ENCODE data around the gene TMEM179B.

The TMEM179B gene

GRCh38 chr11:62774407-62774806, 12.8 kb upstream of the TMEM179B start:
- no peak for TF ChIP-seq ZNF274 (IDR thresholded peaks at IDR 0.05; ENCODE audit: low read depth, low read length)
- no peak overlapping the region for H3K4me3 ChIP-seq (ENCODE audit: low read length)

- H3K4me3 ChIP-seq (ENCODE audit: low read length): no peak overlapping the region
- TF ChIP-seq ZNF274 (IDR thresholded peaks at IDR 0.05; ENCODE audit: low read depth, low read length): no peak
Observed at GRCh38 chr11:62775646-62776045, 11.6 kb upstream of the TMEM179B start.

GRCh38 chr11:62777389-62777788, 9.8 kb upstream of the TMEM179B start:
- no peak overlapping the region for H3K4me3 ChIP-seq (ENCODE audit: low read length)
- TF ChIP-seq ZNF274 (IDR thresholded peaks at IDR 0.05; ENCODE audit: low read depth, low read length): no peak

DNA sequence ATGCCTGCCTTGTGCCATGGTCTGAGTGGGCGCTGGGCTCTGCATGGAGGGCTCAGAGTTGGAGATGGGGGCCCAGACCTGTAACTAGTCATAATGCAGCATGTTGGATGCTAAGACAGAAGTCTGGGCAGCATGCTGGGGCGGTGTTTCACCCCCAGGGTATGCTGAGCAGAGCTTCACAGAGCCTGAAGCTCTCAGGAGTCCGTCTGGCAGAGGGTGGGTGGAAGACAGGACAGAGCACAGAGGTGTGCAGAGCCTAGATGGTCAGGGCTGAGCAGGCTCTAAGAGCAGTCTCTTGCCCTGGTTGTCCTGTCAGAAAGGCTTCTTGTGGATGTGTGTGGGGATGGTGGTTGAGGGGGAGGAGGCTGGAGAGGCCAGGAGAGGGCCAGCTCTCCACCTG, 8.8 kb upstream of the TMEM179B start:
- no peak for TF ChIP-seq ZNF274 (IDR thresholded peaks at IDR 0.05; ENCODE audit: low read depth, low read length)

GRCh38 chr11:62782753-62783152, 4.4 kb upstream of the TMEM179B start:
- no peak for TF ChIP-seq ZNF274 (IDR thresholded peaks at IDR 0.05; ENCODE audit: low read depth, low read length)

More for the DNA sequence above, 8.8 kb upstream of the TMEM179B start:
- no peak overlapping the region for H3K4me3 ChIP-seq (ENCODE audit: low read length)

GRCh38 chr11:62786318-62787004, 741 bp upstream of the TMEM179B start:
- no peak for TF ChIP-seq ZNF274 (IDR thresholded peaks at IDR 0.05; ENCODE audit: low read depth, low read length)

More at GRCh38 chr11:62782753-62783152, 4.4 kb upstream of the TMEM179B start:
- H3K4me3 ChIP-seq (ENCODE audit: low read length): no peak overlapping the region

DNA sequence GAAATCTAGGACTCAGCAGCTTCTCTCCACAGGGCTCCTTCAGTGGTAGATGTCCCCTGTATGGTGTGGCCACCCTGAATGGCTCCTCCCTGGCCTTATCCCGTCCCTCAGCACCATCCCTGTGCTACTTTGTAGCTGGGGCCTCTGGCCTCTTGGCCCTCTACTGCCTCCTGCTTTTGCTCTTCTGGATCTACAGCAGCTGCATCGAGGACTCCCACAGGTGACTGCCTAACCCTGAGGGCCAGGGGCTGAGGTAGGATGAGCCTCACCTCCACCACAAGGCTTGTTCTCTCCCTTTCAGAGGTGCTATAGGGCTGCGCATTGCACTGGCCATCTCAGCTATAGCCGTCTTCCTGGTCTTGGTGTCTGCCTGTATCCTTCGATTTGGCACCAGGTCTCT, 1.8 kb downstream of the TMEM179B start:
- no peak for TF ChIP-seq ZNF274 (IDR thresholded peaks at IDR 0.05; ENCODE audit: low read depth, low read length)
- H3K4me3 ChIP-seq (ENCODE audit: low read length): no peak overlapping the region

More at GRCh38 chr11:62786318-62787004, 741 bp upstream of the TMEM179B start:
- H3K4me3 ChIP-seq (ENCODE audit: low read length): peak overlapping the region; percentile 69

GRCh38 chr11:62789576-62789975, 2.4 kb downstream of the TMEM179B start:
- no peak for TF ChIP-seq ZNF274 (IDR thresholded peaks at IDR 0.05; ENCODE audit: low read depth, low read length)
- no peak overlapping the region for H3K4me3 ChIP-seq (ENCODE audit: low read length)

DNA sequence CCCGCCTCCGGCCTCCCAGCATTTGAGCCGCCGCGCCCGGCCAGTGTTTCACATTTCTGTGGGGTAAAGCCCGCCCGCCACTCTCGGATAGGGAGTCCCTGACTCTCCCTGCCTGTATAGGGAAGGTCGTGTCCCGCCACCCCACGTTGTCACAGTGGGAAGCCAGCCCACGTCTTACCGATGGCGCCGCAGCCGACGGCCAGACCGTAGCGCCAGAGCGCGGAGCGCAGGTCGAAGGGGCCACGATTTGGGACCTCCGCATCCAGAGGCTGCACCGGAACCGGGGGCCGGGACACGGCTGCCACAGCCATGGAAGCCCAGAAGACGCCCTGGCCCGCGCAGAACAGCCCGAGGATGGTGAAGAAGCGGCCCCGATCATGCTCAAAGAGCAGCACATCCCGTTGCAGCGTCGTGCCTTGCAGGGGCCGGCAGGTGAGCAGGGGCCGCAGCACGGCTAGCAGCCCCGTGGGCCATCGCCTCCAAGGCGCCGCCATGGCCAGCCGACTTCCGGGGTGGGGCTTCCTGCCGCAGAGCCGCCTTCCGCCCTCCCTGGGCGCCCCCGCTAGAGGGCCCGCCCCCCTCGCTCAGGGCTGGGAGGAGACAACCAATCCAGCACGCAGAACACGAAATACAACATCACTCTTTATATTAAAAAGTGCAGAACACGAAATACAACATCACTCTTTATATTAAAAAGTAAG, 4.4 kb downstream of the TMEM179B start, which contains the start of gene TMEM223:
TSS of gene TMEM223 (minus strand) at position 506 of the 701 bp plus-strand sequence. CDS start at position 494, 12 bp downstream.
- TF ChIP-seq ZNF274 (IDR thresholded peaks at IDR 0.05; ENCODE audit: low read depth, low read length): no peak
- peak within 1 kb of the TSS; percentile 91 for H3K4me3 ChIP-seq (ENCODE audit: low read length)

DNA sequence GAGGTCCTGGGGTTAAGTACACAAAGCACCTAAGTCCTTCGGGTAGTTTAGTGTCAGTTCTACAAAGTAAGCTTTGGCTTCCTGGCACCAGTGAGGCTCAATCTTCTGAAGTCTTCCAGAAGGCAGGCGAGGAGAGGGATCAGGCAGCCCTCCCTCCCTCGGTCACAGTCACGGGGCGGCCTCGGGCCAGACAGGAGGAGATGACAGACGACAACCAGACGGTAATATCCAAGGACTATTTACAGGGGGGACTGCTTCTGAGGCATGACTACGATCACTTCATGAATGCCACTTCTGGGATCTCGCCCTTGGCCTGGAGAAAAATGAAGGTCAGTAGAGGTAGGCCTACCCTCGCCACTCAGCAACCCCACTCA, 5.0 kb downstream of the TMEM179B start:
- no peak for TF ChIP-seq ZNF274 (IDR thresholded peaks at IDR 0.05; ENCODE audit: low read depth, low read length)
- no peak overlapping the region for H3K4me3 ChIP-seq (ENCODE audit: low read length)

DNA sequence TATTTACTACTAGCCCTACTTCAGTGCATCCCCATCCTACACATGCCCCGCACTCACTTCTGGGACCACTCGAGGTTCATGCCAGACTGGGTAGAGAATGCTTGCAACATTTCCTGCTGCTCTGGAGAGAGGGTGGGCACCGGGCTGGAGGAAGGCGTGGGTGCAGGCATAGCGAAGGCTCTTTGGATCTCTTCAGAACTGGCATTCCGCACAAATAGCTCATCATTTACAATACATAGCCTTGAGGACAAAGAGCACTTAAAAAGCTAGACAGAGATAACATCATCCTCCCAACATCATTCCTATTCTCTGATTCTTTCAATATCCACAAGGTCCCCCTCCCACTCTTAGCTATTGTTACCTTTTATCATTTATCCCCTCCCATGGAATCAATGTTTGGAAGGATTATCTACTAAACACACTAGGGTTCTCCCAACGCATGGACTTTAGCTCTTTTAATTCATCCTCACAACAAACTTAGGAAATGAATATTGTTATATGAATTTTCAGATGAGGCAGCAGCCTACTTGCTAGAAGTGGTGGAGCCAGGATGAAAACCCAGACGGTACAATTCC, 7.1 kb downstream of the TMEM179B start:
- TF ChIP-seq ZNF274 (IDR thresholded peaks at IDR 0.05; ENCODE audit: low read depth, low read length): no peak
- no peak overlapping the region for H3K4me3 ChIP-seq (ENCODE audit: low read length)

DNA sequence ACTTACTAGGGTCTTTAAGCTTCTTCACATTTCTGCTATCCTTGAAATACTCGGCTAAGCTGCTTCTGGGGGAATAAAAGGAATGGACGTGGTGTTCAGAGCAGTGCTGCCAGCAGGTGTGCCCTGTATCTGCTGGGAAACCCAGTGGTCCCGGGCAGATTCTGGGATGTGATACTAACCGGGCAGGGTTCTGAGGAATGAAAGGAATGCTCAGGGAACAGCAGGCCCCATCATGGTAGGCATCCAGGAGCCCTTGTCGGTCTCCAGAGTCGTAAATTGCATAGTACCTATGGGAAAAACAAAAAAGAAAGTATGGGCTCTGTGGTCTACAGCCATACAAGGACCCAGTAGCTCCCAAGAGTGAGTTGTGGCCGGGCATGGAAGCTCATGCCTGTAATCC, 9.1 kb downstream of the TMEM179B start:
- no peak for TF ChIP-seq ZNF274 (IDR thresholded peaks at IDR 0.05; ENCODE audit: low read depth, low read length)

DNA sequence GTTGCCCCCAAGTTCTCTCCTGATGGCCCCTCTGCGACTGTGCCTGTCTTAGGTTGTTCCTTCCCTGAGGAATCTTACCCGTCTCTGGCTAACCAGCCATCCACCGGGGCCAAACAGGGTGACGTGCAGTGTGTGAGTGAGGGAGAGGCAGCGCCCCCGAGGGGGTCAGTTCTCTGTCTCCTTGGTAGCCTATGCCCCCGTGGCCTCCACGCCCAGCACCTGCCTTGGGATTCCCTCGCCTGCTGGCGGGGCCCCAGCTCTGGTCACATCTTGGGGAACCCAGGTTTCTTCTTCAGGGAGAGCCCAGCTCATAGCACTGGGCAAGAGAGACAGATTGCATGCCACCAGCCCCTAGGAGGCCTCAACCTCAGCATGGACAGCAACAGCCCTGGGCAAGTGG, 12.3 kb downstream of the TMEM179B start:
- H3K4me3 ChIP-seq (ENCODE audit: low read length): no peak overlapping the region
- TF ChIP-seq ZNF274 (IDR thresholded peaks at IDR 0.05; ENCODE audit: low read depth, low read length): no peak

More for the DNA sequence above, 9.1 kb downstream of the TMEM179B start:
- no peak overlapping the region for H3K4me3 ChIP-seq (ENCODE audit: low read length)

GRCh38 chr11:62801071-62801470, 13.9 kb downstream of the TMEM179B start:
- no peak overlapping the region for H3K4me3 ChIP-seq (ENCODE audit: low read length)
- no peak for TF ChIP-seq ZNF274 (IDR thresholded peaks at IDR 0.05; ENCODE audit: low read depth, low read length)
